GM21786 (cell line): Measurements from ENCODE around the gene LDLRAD4.

Experiments used
- ATAC-seq: cut with Tn5 transposase; IDR thresholded peaks from one replicate; pipeline ENCODE4 v1.9.1; 2021; ENCODE audit not compliant: unreplicated experiment

LDLRAD4 gene

GRCh38 chr18:13522861-13523660 lies 304.5 kb downstream of the LDLRAD4 start:
- no peak for ATAC-seq

GRCh38 chr18:13524054-13524453 lies 305.5 kb downstream of the LDLRAD4 start:
- ATAC-seq, result no peak

- ATAC-seq, result no peak
Observed at GRCh38 chr18:13524811-13525210, 306.3 kb downstream of the LDLRAD4 start.

GRCh38 chr18:13525381-13526029 lies 306.9 kb downstream of the LDLRAD4 start:
- no peak for ATAC-seq

- no peak for ATAC-seq
Observed at GRCh38 chr18:13526519-13526918, 308.0 kb downstream of the LDLRAD4 start.

- no peak for ATAC-seq
Observed at GRCh38 chr18:13527256-13527655, 308.7 kb downstream of the LDLRAD4 start.

GRCh38 chr18:13527730-13528129 lies 309.2 kb downstream of the LDLRAD4 start:
- no peak for ATAC-seq

- ATAC-seq, result no peak
Observed at GRCh38 chr18:13528739-13529392, 310.3 kb downstream of the LDLRAD4 start.

- no peak for ATAC-seq
Observed at GRCh38 chr18:13530033-13530878, 311.7 kb downstream of the LDLRAD4 start.

GRCh38 chr18:13530879-13531387 lies 312.4 kb downstream of the LDLRAD4 start:
- ATAC-seq, result no peak

GRCh38 chr18:13531681-13532325 lies 313.2 kb downstream of the LDLRAD4 start:
- no peak for ATAC-seq

GRCh38 chr18:13532406-13533075 lies 314.0 kb downstream of the LDLRAD4 start:
- no peak for ATAC-seq

GRCh38 chr18:13534631-13535030 lies 316.1 kb downstream of the LDLRAD4 start:
- no peak for ATAC-seq

- ATAC-seq, result no peak
Observed at GRCh38 chr18:13536578-13536977, 318.0 kb downstream of the LDLRAD4 start.

- no peak for ATAC-seq
Observed at GRCh38 chr18:13537022-13537780, 318.6 kb downstream of the LDLRAD4 start.

GRCh38 chr18:13538630-13539029 lies 320.1 kb downstream of the LDLRAD4 start:
- ATAC-seq, result no peak

- no peak for ATAC-seq
Observed at GRCh38 chr18:13539050-13539449, 320.5 kb downstream of the LDLRAD4 start.

GRCh38 chr18:13539843-13540476 lies 321.4 kb downstream of the LDLRAD4 start:
- ATAC-seq, result no peak
